NCI-H460 (cell line): Measurements from ENCODE around the gene OLIG2. TPM values are rescaled to one million over a fixed set of nuclear protein-coding genes. Genes with fewer than 3 reads are reported as not detected.

ENCODE experiments used
- total RNA-seq: library from RNA; depleted of rRNA; stranded (reverse); fragments of >200 nt; shearing (Covaris generic); gene quantifications from 2 replicates; pipeline ENCODE4 v1.2.3, GENCODE V29; 2014; rRNA removed

Gene OLIG2
- total RNA-seq, 1 experiment from 2014 or later, result not detected

Other genes with a start within 250 kb of the OLIG2 start
- gene OLIG1, start 44.2 kb downstream of the OLIG2 start, total RNA-seq, result not detected in 2 replicates
- 1.8 and 3.3 TPM in 2 replicates for gene IFNAR2, start 204.0 kb downstream of the OLIG2 start, total RNA-seq
- 25.4 and 28.2 TPM in 2 replicates for gene IL10RB, start 240.4 kb downstream of the OLIG2 start, total RNA-seq